ENCODE data around the gene SF3B2.

GRCh38 chr11:66020618-66021357 is 31.4 kb upstream of the SF3B2 start:
- TF ChIP-seq, protein P1, sequence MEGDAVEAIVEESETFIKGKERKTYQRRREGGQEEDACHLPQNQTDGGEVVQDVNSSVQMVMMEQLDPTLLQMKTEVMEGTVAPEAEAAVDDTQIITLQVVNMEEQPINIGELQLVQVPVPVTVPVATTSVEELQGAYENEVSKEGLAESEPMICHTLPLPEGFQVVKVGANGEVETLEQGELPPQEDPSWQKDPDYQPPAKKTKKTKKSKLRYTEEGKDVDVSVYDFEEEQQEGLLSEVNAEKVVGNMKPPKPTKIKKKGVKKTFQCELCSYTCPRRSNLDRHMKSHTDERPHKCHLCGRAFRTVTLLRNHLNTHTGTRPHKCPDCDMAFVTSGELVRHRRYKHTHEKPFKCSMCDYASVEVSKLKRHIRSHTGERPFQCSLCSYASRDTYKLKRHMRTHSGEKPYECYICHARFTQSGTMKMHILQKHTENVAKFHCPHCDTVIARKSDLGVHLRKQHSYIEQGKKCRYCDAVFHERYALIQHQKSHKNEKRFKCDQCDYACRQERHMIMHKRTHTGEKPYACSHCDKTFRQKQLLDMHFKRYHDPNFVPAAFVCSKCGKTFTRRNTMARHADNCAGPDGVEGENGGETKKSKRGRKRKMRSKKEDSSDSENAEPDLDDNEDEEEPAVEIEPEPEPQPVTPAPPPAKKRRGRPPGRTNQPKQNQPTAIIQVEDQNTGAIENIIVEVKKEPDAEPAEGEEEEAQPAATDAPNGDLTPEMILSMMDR (IDR thresholded peaks at IDR 0.05; ENCODE audit: low read depth, low read length, missing input control), result no peak
- TF ChIP-seq REST (IDR thresholded peaks at IDR 0.05) (no peak), YY1 (IDR thresholded peaks at IDR 0.05) (no peak), TAF1 (conservative IDR thresholded peaks at IDR 0.05) (no peak), HNF4A (conservative IDR thresholded peaks at IDR 0.05) (no peak), NR2F2 (IDR thresholded peaks at IDR 0.05) (no peak), EGR1 (IDR thresholded peaks at IDR 0.05; ENCODE audit: low read depth in 2 of 2) (no peak), JUND (IDR thresholded peaks at IDR 0.05) (no peak), ATF3 (IDR thresholded peaks at IDR 0.05) (no peak), RAD21 (IDR thresholded peaks at IDR 0.05) (no peak), SP1 (IDR thresholded peaks at IDR 0.05) (no peak), ZBTB33 (IDR thresholded peaks at IDR 0.05) (no peak)
- TF ChIP-seq, protein P2, sequence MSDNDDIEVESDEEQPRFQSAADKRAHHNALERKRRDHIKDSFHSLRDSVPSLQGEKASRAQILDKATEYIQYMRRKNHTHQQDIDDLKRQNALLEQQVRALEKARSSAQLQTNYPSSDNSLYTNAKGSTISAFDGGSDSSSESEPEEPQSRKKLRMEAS (IDR thresholded peaks at IDR 0.05), result no peak

Data from liver (tissue), 3 donors.